ENCODE results near the gene MPRIP. TPM values are rescaled to one million over a fixed set of nuclear protein-coding genes. Genes with fewer than 3 reads are reported as not detected.
"Not testable (repeated sequence)": the region's sequence is repeated elsewhere in the genome, so short reads cannot be mapped to it uniquely, and the experiment has no call there.

Gene MPRIP
- total RNA-seq, 4 donors from 2014 or later: 122 to 207 (median 145) TPM

- 61% methylated on average over 10 of the region's 10 CpGs for WGBS
Observed at GRCh38 chr17:17008621-17009397, 33.4 kb upstream of the MPRIP start.

DNA sequence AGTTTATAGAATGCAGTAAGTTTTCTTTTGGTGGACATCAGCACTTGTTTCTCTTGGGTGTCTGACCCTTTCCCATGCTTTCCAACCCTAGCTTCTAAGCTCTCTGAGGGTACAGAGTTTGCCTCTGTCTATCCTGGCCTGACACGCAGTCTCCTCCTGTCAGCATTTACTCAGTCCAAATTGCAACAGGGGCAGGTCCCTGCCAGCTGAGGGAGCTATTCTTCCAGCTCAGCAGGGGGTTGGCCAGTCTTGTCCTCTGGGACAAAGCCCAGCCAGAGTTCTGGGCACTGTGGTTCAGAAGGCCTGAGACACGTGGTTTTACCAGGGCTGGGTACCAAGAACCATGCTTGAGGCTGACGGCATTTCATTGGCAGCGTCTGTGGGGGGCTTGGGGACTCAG, 32.3 kb upstream of the MPRIP start:
- not testable (repeated sequence) for H3K27ac ChIP-seq, H3K27me3 ChIP-seq, H3K9me3 ChIP-seq, H3K4me3 ChIP-seq, H3K36me3 ChIP-seq
- peaks cover 23% of the 10 kb centered on the region for H3K4me1 ChIP-seq
- DNase-seq (ENCODE audit: low spot score in 2 of 2): peak in 1 of 2 donors; percentile 49
- WGBS: 63% methylated on average over 1 of the region's 4 CpGs

More at GRCh38 chr17:17008621-17009397, 33.4 kb upstream of the MPRIP start:
- not testable (repeated sequence) for H3K4me3 ChIP-seq, H3K27me3 ChIP-seq, H3K27ac ChIP-seq, H3K36me3 ChIP-seq, H3K9me3 ChIP-seq
- peak in 1 of 2 donors; percentile 44 for DNase-seq (ENCODE audit: low spot score in 2 of 2)
- peaks cover 12% of the 10 kb centered on the region for H3K4me1 ChIP-seq

DNA sequence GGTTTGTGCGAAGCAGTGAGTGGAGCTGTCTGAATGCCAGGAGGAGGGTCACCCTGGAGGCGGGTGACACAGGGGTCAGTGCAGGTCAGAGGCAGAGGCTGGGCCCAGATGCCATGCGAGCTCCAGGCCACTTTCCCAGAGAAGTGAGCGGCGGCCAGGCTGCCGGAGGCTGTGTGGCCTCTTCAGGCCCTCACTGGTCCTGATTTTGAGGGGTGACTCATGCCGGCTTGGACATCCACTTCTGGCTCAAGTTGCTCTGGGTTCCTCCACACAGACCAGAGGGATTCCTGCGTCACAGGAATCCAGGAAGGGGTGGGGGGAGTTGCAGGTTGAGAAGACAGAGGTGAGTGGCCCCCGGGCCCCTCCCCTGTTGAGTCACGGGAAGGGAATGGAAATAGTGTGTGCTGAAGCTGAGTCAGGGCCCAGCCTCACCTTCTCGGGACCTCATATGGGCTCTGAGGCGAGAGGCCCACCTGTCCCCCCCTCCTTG, 31.7 kb upstream of the MPRIP start:
- DNase-seq (ENCODE audit: low spot score in 2 of 2): peak in 1 of 2 donors; percentile 59
- H3K4me1 ChIP-seq: peaks cover 29% of the 10 kb centered on the region
- H3K27me3 ChIP-seq, H3K4me3 ChIP-seq, H3K27ac ChIP-seq, H3K9me3 ChIP-seq, H3K36me3 ChIP-seq: not testable (repeated sequence)
- no CpG with 5 or more reads among the region's 12 CpGs for WGBS

- DNase-seq (ENCODE audit: low spot score in 2 of 2): peak; percentile 77 to 79
- not testable (repeated sequence) for H3K4me3 ChIP-seq, H3K27me3 ChIP-seq, H3K36me3 ChIP-seq, H3K27ac ChIP-seq, H3K9me3 ChIP-seq
- WGBS: no CpG with 5 or more reads among the region's 12 CpGs
- peaks cover 30% of the 10 kb centered on the region for H3K4me1 ChIP-seq
Observed at GRCh38 chr17:17011043-17011907, 31.0 kb upstream of the MPRIP start.

GRCh38 chr17:17013828-17014747, 28.2 kb upstream of the MPRIP start:
- H3K27me3 ChIP-seq, H3K36me3 ChIP-seq, H3K9me3 ChIP-seq, H3K27ac ChIP-seq, H3K4me3 ChIP-seq: not testable (repeated sequence)
- 86% methylated on average over 3 of the region's 14 CpGs for WGBS
- DNase-seq (ENCODE audit: low spot score in 2 of 2): peak in 1 of 2 donors; percentile 52
- peaks cover 37% of the 10 kb centered on the region for H3K4me1 ChIP-seq

GRCh38 chr17:17014748-17015124, 27.5 kb upstream of the MPRIP start:
- H3K9me3 ChIP-seq; H3K27ac ChIP-seq; DNase-seq (ENCODE audit: low spot score in 2 of 2); H3K36me3 ChIP-seq; H3K4me3 ChIP-seq; H3K27me3 ChIP-seq: not testable (repeated sequence)
- peaks cover 31% of the 10 kb centered on the region for H3K4me1 ChIP-seq
- WGBS: 51% methylated on average over 9 of the region's 9 CpGs

GRCh38 chr17:17015230-17015629, 27.0 kb upstream of the MPRIP start:
- peak in 1 of 2 donors; percentile 38 for DNase-seq (ENCODE audit: low spot score in 2 of 2)
- no peak for TF ChIP-seq POLR2AphosphoS5 (IDR thresholded peaks at IDR 0.05)
- no peak for TF ChIP-seq EP300 (IDR thresholded peaks at IDR 0.05)
- TF ChIP-seq, protein P1, sequence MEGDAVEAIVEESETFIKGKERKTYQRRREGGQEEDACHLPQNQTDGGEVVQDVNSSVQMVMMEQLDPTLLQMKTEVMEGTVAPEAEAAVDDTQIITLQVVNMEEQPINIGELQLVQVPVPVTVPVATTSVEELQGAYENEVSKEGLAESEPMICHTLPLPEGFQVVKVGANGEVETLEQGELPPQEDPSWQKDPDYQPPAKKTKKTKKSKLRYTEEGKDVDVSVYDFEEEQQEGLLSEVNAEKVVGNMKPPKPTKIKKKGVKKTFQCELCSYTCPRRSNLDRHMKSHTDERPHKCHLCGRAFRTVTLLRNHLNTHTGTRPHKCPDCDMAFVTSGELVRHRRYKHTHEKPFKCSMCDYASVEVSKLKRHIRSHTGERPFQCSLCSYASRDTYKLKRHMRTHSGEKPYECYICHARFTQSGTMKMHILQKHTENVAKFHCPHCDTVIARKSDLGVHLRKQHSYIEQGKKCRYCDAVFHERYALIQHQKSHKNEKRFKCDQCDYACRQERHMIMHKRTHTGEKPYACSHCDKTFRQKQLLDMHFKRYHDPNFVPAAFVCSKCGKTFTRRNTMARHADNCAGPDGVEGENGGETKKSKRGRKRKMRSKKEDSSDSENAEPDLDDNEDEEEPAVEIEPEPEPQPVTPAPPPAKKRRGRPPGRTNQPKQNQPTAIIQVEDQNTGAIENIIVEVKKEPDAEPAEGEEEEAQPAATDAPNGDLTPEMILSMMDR (IDR thresholded peaks at IDR 0.05): no peak
- no peak for TF ChIP-seq POLR2A (IDR thresholded peaks at IDR 0.05)
- Histone ChIP-seq H3K36me3 (no peaks in the 10 kb centered on the region), H3K27ac (no peak overlapping the region), H3K9me3 (no peaks in the 10 kb centered on the region), H3K27me3 (no peaks in the 10 kb centered on the region), H3K4me1 (peaks cover 28% of the 10 kb centered on the region), H3K4me3 (no peak overlapping the region)
- WGBS: 63% methylated on average over 6 of the region's 6 CpGs

DNA sequence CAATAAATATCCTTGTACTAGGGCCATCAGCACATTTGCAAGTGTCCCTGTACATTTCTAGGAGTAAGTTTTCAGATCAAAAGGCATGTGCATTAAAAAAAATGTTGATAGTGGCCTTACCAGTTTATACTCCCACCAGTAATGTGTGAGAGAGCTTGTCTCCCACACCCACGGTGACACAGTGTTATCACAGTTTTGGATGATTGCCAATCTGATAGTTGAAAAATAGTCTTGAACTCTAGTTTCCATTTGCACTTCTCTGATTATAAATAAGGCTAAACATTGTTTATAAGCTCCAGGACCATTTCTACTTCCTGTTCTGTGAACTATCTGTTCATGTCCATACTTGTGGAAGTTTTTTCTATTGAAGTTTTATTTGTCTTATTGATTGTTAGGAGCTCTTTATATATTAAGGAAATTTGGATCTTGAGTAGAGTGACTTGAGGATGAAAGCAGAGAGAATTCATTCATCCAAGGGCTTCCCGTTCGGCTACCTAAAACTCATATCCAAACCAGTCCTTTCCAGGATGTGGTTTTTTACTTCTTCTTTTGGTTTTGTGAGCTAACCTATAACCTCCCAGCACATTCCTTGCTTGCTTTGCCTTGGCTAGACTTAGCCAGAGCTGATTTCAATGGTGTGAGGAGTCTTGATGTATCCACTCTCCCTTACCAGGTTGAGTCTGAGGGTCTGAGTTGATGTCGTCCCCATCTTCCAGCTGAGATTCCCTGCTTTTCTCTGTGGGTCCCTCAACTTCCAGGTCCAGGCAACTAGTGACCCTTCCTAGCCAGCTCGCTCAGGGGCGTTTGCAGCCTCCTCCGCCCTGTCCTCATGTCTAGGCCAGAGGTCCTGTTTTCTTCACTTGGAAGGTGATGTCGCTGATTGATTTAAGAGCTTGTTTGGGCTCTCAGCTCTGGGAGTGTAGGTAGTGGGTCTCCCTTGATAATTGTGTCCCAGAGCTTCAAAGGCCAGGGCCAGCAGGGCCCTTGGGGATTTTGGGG, 25.8 kb upstream of the MPRIP start:
- peak in 1 of 2 donors; percentile 22 for DNase-seq (ENCODE audit: low spot score in 2 of 2)
- H3K9me3 ChIP-seq, H3K4me3 ChIP-seq, H3K27me3 ChIP-seq, H3K36me3 ChIP-seq, H3K27ac ChIP-seq: not testable (repeated sequence)
- H3K4me1 ChIP-seq: peaks cover 36% of the 10 kb centered on the region
- 80% methylated on average over 8 of the region's 8 CpGs for WGBS
